Neuronal stem cell (in vitro differentiated cells): ENCODE data around the gene KCNK13.
"Not testable (repeated sequence)": the region's sequence is repeated elsewhere in the genome, so short reads cannot be mapped to it uniquely, and the experiment has no call there.

Experiments used
- DNase-seq: peaks from one replicate; pipeline ENCODE4 v3.0.0-alpha.2; 2013; ENCODE audit warnings: low spot score
- H2AFZ ChIP-seq: one replicate; pipeline ENCODE4 v1.6.1; 2013; ENCODE audit warnings: mild to moderate bottlenecking, low read length, inconsistent platforms
- H2AK5ac ChIP-seq: 2 replicates; pipeline ENCODE4 v1.6.1; 2013; ENCODE audit warnings: low read depth, mild to moderate bottlenecking, inconsistent platforms, low read length, moderate library complexity, mixed read lengths
- H2BK120ac ChIP-seq: 2 replicates; pipeline ENCODE4 v1.6.1; 2013; ENCODE audit warnings: low read depth, mild to moderate bottlenecking, inconsistent platforms, low read length, moderate library complexity, mixed read lengths
- H2BK12ac ChIP-seq: one replicate; pipeline ENCODE4 v1.6.1; 2013; ENCODE audit warnings: low read length, inconsistent platforms
- H2BK15ac ChIP-seq: 2 replicates; pipeline ENCODE4 v1.6.1; 2013; ENCODE audit warnings: mild to moderate bottlenecking, low read length, inconsistent platforms, mixed read lengths
- H2BK5ac ChIP-seq: one replicate; pipeline ENCODE4 v1.6.1; 2013; ENCODE audit warnings: inconsistent platforms, mild to moderate bottlenecking, low read length, moderate library complexity
- H3K14ac ChIP-seq: one replicate; pipeline ENCODE4 v1.6.1; 2013; ENCODE audit warnings: low read length, inconsistent platforms
- H3K18ac ChIP-seq: 2 replicates; pipeline ENCODE4 v1.6.1; 2013; ENCODE audit warnings: low read length, inconsistent platforms
- H3K23ac ChIP-seq: 2 replicates; pipeline ENCODE4 v1.6.1; 2013; ENCODE audit warnings: low read depth, mild to moderate bottlenecking, mixed read lengths, low read length, inconsistent platforms; ENCODE audit not compliant: poor library complexity
- H3K27ac ChIP-seq: replicated peaks from 3 replicates; pipeline ENCODE4 v1.5.1; 2013; ENCODE audit warnings: low read length, inconsistent platforms
- H3K27me3 ChIP-seq, 3 experiments: 2 replicates each; pipeline ENCODE4 v1.6.1; 2013; ENCODE audit warnings: low read length in 3 of 3, mild to moderate bottlenecking in 2 of 3, inconsistent platforms in 1 of 3, low read depth in 1 of 3, mixed read lengths in 1 of 3, moderate library complexity in 1 of 3; ENCODE audit not compliant: control insufficient read depth in 3 of 3, insufficient read depth in 3 of 3
- H3K36me3 ChIP-seq, 2 donors: replicated peaks in 1 of 2; 2 replicates each; pipeline ENCODE4 v1.6.1; 2013; ENCODE audit warnings: low read length in 2 of 2; ENCODE audit not compliant: control insufficient read depth in 2 of 2, insufficient read depth in 2 of 2
- H3K4ac ChIP-seq: 2 replicates; pipeline ENCODE4 v1.6.1; 2013; ENCODE audit warnings: inconsistent platforms, mild to moderate bottlenecking, low read length, moderate library complexity
- H3K4me1 ChIP-seq, 2 donors: 1 replicate in 1 of 2; 2 replicates in 1 of 2; pipeline ENCODE4 v1.6.1; 2013; ENCODE audit warnings: low read length in 2 of 2, low read depth in 1 of 2; ENCODE audit not compliant: control insufficient read depth in 2 of 2, insufficient read depth in 1 of 2
- H3K4me2 ChIP-seq: one replicate; pipeline ENCODE4 v1.6.1; 2013; ENCODE audit warnings: mild to moderate bottlenecking, low read length, inconsistent platforms; ENCODE audit not compliant: insufficient read depth, poor library complexity, severe bottlenecking
- H3K4me3 ChIP-seq, 2 donors: 2 replicates each; pipeline ENCODE4 v1.5.1; 2013; ENCODE audit warnings: low read length in 2 of 2, mild to moderate bottlenecking in 2 of 2, inconsistent platforms in 1 of 2, moderate library complexity in 1 of 2
- H3K79me1 ChIP-seq: one replicate; pipeline ENCODE4 v1.6.1; 2013; ENCODE audit warnings: low read depth, mild to moderate bottlenecking, inconsistent platforms, low read length, moderate library complexity
- H3K9ac ChIP-seq: one replicate; pipeline ENCODE4 v1.6.1; 2013; ENCODE audit warnings: mild to moderate bottlenecking, low read depth, low read length, inconsistent platforms; ENCODE audit not compliant: poor library complexity
- H3K9me3 ChIP-seq, 2 donors: replicated peaks in 1 of 2; 2 replicates each; pipeline versions ENCODE3 to v1.6.1; 2013; ENCODE audit warnings: low read length in 2 of 2, mild to moderate bottlenecking in 2 of 2, inconsistent platforms in 1 of 2, low read depth in 1 of 2, mixed read lengths in 1 of 2, moderate library complexity in 1 of 2; ENCODE audit not compliant: control insufficient read depth in 2 of 2, insufficient read depth in 1 of 2
- H4K8ac ChIP-seq: one replicate; pipeline ENCODE4 v1.6.1; 2013; ENCODE audit warnings: low read depth, mild to moderate bottlenecking, inconsistent platforms, low read length, moderate library complexity
- H4K91ac ChIP-seq: one replicate; pipeline ENCODE4 v1.6.1; 2013; ENCODE audit warnings: low read length, low read depth, mild to moderate bottlenecking, inconsistent platforms; ENCODE audit not compliant: poor library complexity
- WGBS, 2 donors: extraction: QIAGEN DNeasy Blood & Tissue Kit; methylation state at CpG; one replicate each; pipeline ENCODE4 v1.1.7; 2013; ENCODE audit warnings: missing lambda C conversion rate in 2 of 2, mixed read lengths in 1 of 2; ENCODE audit not compliant: insufficient read length in 2 of 2, insufficient replicate concordance in 1 of 2; ENCODE audit errors: extremely low coverage in 2 of 2; 5-methylcytosine and 5-hydroxymethylcytosine counted together

KCNK13 gene

GRCh38 chr14:90204516-90204915 is 142.7 kb downstream of the KCNK13 start:
- H2BK15ac ChIP-seq = no peak overlapping the region
- H2AFZ ChIP-seq = no peak overlapping the region
- no peak overlapping the region for H3K23ac ChIP-seq
- H3K27me3 ChIP-seq = no peaks in the 10 kb centered on the region
- no peaks in the 10 kb centered on the region for H3K79me1 ChIP-seq
- H3K9ac ChIP-seq = no peak overlapping the region
- no peak overlapping the region for H4K8ac ChIP-seq
- H2BK120ac ChIP-seq = no peak overlapping the region
- H3K4me1 ChIP-seq = peaks cover 0 to 6% of the 10 kb centered on the region in 2 donors
- DNase-seq = no peak
- H2AK5ac ChIP-seq = no peak overlapping the region
- H2BK5ac ChIP-seq = no peak overlapping the region
- peak overlapping the region; percentile 61 for H3K27ac ChIP-seq
- no peak overlapping the region for H3K4me3 ChIP-seq
- H3K14ac ChIP-seq = no peak overlapping the region
- no peak overlapping the region for H3K18ac ChIP-seq
- no peak overlapping the region for H3K4me2 ChIP-seq
- no peak overlapping the region for H4K91ac ChIP-seq
- no peak overlapping the region for H3K4ac ChIP-seq
- H3K9me3 ChIP-seq = no peaks in the 10 kb centered on the region
- H2BK12ac ChIP-seq = no peak overlapping the region
- H3K36me3 ChIP-seq = peaks cover 0 to 3% of the 10 kb centered on the region in 2 donors

- no peak overlapping the region for H3K4me2 ChIP-seq
- H2AFZ ChIP-seq = no peak overlapping the region
- no peak overlapping the region for H2AK5ac ChIP-seq
- H3K79me1 ChIP-seq = no peaks in the 10 kb centered on the region
- H3K4ac ChIP-seq = no peak overlapping the region
- H3K4me3 ChIP-seq = no peak overlapping the region
- no peak overlapping the region for H2BK120ac ChIP-seq
- no peaks in the 10 kb centered on the region for H3K27me3 ChIP-seq
- H3K18ac ChIP-seq = no peak overlapping the region
- H3K36me3 ChIP-seq = no peaks in the 10 kb centered on the region
- H4K91ac ChIP-seq = no peak overlapping the region
- no peak overlapping the region for H3K23ac ChIP-seq
- H2BK12ac ChIP-seq = no peak overlapping the region
- H3K14ac ChIP-seq = no peak overlapping the region
- no peaks in the 10 kb centered on the region for H3K4me1 ChIP-seq
- H3K27ac ChIP-seq = no peak overlapping the region
- H3K9me3 ChIP-seq = peaks cover 0 to 3% of the 10 kb centered on the region in 2 donors
- no peak overlapping the region for H2BK5ac ChIP-seq
- H2BK15ac ChIP-seq = no peak overlapping the region
- no peak overlapping the region for H4K8ac ChIP-seq
- no peak overlapping the region for H3K9ac ChIP-seq
- DNase-seq = no peak
- no CpG with 5 or more reads among the region's 7 CpGs for WGBS, 2 donors
These were observed 151.4 kb downstream of the KCNK13 start for GRCh38 chr14:90213099-90213748.

GRCh38 chr14:90228478-90228877 is 166.7 kb downstream of the KCNK13 start:
- Histone ChIP-seq H4K8ac (no peak overlapping the region), H2AFZ (no peak overlapping the region), H3K36me3 (no peaks in the 10 kb centered on the region), H3K27ac (no peak overlapping the region), H2BK5ac (no peak overlapping the region), H2BK120ac (no peak overlapping the region), H2BK15ac (no peak overlapping the region), H4K91ac (no peak overlapping the region), H3K79me1 (no peaks in the 10 kb centered on the region), H3K4me1 (no peaks in the 10 kb centered on the region), H3K4ac (no peak overlapping the region), H3K4me2 (no peak overlapping the region), H3K9me3 (no peaks in the 10 kb centered on the region), H3K18ac (no peak overlapping the region), H2BK12ac (no peak overlapping the region), H2AK5ac (no peak overlapping the region), H3K4me3 (no peak overlapping the region), H3K14ac (no peak overlapping the region), H3K23ac (no peak overlapping the region), H3K9ac (no peak overlapping the region), H3K27me3 (peaks cover 0 to 3% (median 0%) of the 10 kb centered on the region in 3 experiments)
- DNase-seq = no peak
- no CpG with 5 or more reads among the region's 4 CpGs for WGBS, 2 donors

- H2BK15ac ChIP-seq, H3K4me3 ChIP-seq, H3K36me3 ChIP-seq, H3K18ac ChIP-seq, H2AFZ ChIP-seq, H3K27me3 ChIP-seq, DNase-seq, H3K14ac ChIP-seq, H3K27ac ChIP-seq, H2BK12ac ChIP-seq, H3K23ac ChIP-seq, H3K4me2 ChIP-seq, H2AK5ac ChIP-seq, H3K9ac ChIP-seq, H3K4me1 ChIP-seq, H3K79me1 ChIP-seq, H2BK120ac ChIP-seq, H2BK5ac ChIP-seq, H4K91ac ChIP-seq, H3K4ac ChIP-seq, H3K9me3 ChIP-seq, H4K8ac ChIP-seq: not testable (repeated sequence)
- WGBS, 2 donors = no CpG with 5 or more reads among the region's 1 CpG
These were observed 168.1 kb downstream of the KCNK13 start for GRCh38 chr14:90229942-90230341.
